ENCODE results near the gene GNAO1.

DNA sequence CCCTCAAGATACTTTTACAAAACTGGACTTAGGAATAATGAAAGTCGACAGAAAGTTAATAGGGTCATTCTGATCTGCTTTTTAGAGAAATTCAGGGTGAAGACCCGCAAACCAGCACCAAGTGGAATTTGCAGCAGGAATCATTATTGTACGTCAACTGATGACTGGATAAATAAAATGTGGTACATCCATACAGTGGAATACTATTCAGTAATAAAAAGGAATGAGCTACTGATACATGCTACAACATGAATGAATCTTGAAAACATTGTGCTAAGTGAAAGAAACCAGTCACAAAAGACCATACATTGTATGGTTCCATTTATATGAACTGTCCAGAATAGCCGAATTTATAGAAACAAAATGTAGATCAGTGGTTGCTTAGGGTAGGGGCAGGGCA is 83.1 kb downstream of the GNAO1 start:
- TF ChIP-seq, protein P1, sequence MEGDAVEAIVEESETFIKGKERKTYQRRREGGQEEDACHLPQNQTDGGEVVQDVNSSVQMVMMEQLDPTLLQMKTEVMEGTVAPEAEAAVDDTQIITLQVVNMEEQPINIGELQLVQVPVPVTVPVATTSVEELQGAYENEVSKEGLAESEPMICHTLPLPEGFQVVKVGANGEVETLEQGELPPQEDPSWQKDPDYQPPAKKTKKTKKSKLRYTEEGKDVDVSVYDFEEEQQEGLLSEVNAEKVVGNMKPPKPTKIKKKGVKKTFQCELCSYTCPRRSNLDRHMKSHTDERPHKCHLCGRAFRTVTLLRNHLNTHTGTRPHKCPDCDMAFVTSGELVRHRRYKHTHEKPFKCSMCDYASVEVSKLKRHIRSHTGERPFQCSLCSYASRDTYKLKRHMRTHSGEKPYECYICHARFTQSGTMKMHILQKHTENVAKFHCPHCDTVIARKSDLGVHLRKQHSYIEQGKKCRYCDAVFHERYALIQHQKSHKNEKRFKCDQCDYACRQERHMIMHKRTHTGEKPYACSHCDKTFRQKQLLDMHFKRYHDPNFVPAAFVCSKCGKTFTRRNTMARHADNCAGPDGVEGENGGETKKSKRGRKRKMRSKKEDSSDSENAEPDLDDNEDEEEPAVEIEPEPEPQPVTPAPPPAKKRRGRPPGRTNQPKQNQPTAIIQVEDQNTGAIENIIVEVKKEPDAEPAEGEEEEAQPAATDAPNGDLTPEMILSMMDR (optimal IDR thresholded peaks at IDR 0.05 in 1 of 3, IDR thresholded peaks at IDR 0.05 in 1 of 3, conservative IDR thresholded peaks at IDR 0.05 in 1 of 3; ENCODE audit: extremely low read depth in 1 of 3, insufficient read depth in 2 of 3, low read length in 3 of 3) = no peak
- no peak for TF ChIP-seq EZH2 (IDR thresholded peaks at IDR 0.05; ENCODE audit: low read length)

Measured in keratinocyte (primary cell).